IMR-90 (cell line): ENCODE data around the gene CPSF7. TPM values are rescaled to one million over a fixed set of nuclear protein-coding genes. Genes with fewer than 3 reads are reported as not detected.

Source experiments
- ATAC-seq: fragments of 200-7000 bp; cut with Tn5 transposase; 2 replicates; pipeline ENCODE4 v1.9.1; 2020; ENCODE audit warnings: low read depth, mild to moderate bottlenecking, moderate library complexity
- BruUV-seq: library from RNA; stranded (reverse); fragments of 400-500 nt; replicated peaks from 2 replicates; lab custom pipeline; 2021; lab: Mats Ljungman, UMichigan
- CTCF ChIA-PET: fragments of 300-600 bp; formaldehyde crosslinking; extraction: SDS; loops from one replicate; lab custom pipeline; 2021; ENCODE audit warnings: antibody characterized with exemption; lab: Yijun Ruan, JAX
- POLR2A ChIA-PET: fragments of 300-600 bp; sonication (Branson Sonifier 250); formaldehyde crosslinking; loops from one replicate; lab custom pipeline; 2022; ENCODE audit warnings: antibody characterized with exemption; ENCODE audit not compliant: unreplicated experiment; lab: Charles Lee
- DNase-seq: peaks from one replicate; pipeline ENCODE4 v3.0.0; 2013
- H2AFZ ChIP-seq: replicated peaks from 2 replicates; pipeline ENCODE3; 2013; ENCODE audit warnings: low read length, mild to moderate bottlenecking; ENCODE audit not compliant: poor library complexity
- H2AK5ac ChIP-seq: 2 replicates; pipeline ENCODE4 v1.6.1; 2013; ENCODE audit warnings: low read depth, low read length, inconsistent platforms
- H2AK9ac ChIP-seq: replicated peaks from 2 replicates; pipeline ENCODE3; 2013; ENCODE audit warnings: mild to moderate bottlenecking, low read depth, low read length, moderate library complexity; ENCODE audit not compliant: poor library complexity
- H2BK120ac ChIP-seq: 2 replicates; pipeline ENCODE4 v1.6.1; 2013; ENCODE audit warnings: low read depth, low read length, inconsistent platforms
- H2BK15ac ChIP-seq: 3 replicates; pipeline ENCODE4 v1.6.1; 2013; ENCODE audit warnings: low read depth, low read length, inconsistent platforms
- H2BK20ac ChIP-seq: 2 replicates; pipeline ENCODE4 v1.6.1; 2013; ENCODE audit warnings: low read depth, mild to moderate bottlenecking, inconsistent platforms, low read length, moderate library complexity
- H2BK5ac ChIP-seq: 2 replicates; pipeline ENCODE4 v1.6.1; 2013; ENCODE audit warnings: mild to moderate bottlenecking, low read depth, low read length, inconsistent platforms; ENCODE audit not compliant: poor library complexity, severe bottlenecking
- H3K14ac ChIP-seq: replicated peaks from 2 replicates; pipeline ENCODE4 v1.6.1; 2013; ENCODE audit warnings: low read depth, low read length, inconsistent platforms
- H3K18ac ChIP-seq: 2 replicates; pipeline ENCODE4 v1.6.1; 2013; ENCODE audit warnings: low read depth, low read length, control low read depth
- H3K23ac ChIP-seq: 2 replicates; pipeline ENCODE4 v1.6.1; 2013; ENCODE audit warnings: low read depth, low read length, inconsistent platforms
- H3K27ac ChIP-seq: 2 replicates; pipeline ENCODE4 v1.5.1; 2013; ENCODE audit warnings: mild to moderate bottlenecking, control low read depth, low read length; ENCODE audit not compliant: insufficient read depth
- H3K27me3 ChIP-seq: 2 replicates; pipeline ENCODE4 v1.6.1; 2013; ENCODE audit warnings: low read length; ENCODE audit not compliant: control insufficient read depth, insufficient read depth
- H3K36me3 ChIP-seq: 2 replicates; pipeline ENCODE4 v1.6.1; 2013; ENCODE audit warnings: low read length, mixed read lengths; ENCODE audit not compliant: control insufficient read depth, insufficient read depth
- H3K4ac ChIP-seq: 2 replicates; pipeline ENCODE4 v1.6.1; 2013; ENCODE audit warnings: low read depth, low read length, inconsistent platforms
- H3K4me1 ChIP-seq: 2 replicates; pipeline ENCODE4 v1.6.1; 2013; ENCODE audit warnings: low read length, mixed read lengths; ENCODE audit not compliant: control insufficient read depth, insufficient read depth
- H3K4me2 ChIP-seq: 2 replicates; pipeline ENCODE4 v1.6.1; 2013; ENCODE audit warnings: low read depth, mild to moderate bottlenecking, control low read depth, low read length, moderate library complexity
- H3K4me3 ChIP-seq: 2 replicates; pipeline ENCODE4 v1.5.1; 2013; ENCODE audit warnings: low read depth, mild to moderate bottlenecking, control low read depth, low read length, moderate library complexity; ENCODE audit not compliant: insufficient read depth
- H3K56ac ChIP-seq: 2 replicates; pipeline ENCODE4 v1.6.1; 2013; ENCODE audit warnings: low read length, inconsistent platforms; ENCODE audit not compliant: insufficient read depth; ENCODE audit errors: extremely low read depth
- H3K79me1 ChIP-seq, 2 experiments: 2 replicates each; pipeline ENCODE4 v1.6.1; 2013; ENCODE audit warnings: low read length in 2 of 2, inconsistent platforms in 1 of 2, low read depth in 1 of 2
- H3K9ac ChIP-seq: 2 replicates; pipeline ENCODE4 v1.6.1; 2013; ENCODE audit warnings: low read depth, low read length, control low read depth
- H3K9me1 ChIP-seq: 2 replicates; pipeline ENCODE4 v1.6.1; 2013; ENCODE audit warnings: low read length, inconsistent platforms; ENCODE audit not compliant: insufficient read depth
- H3K9me3 ChIP-seq: 2 replicates; pipeline ENCODE4 v1.6.1; 2013; ENCODE audit warnings: low read length; ENCODE audit not compliant: control insufficient read depth, insufficient read depth
- H4K20me1 ChIP-seq: 2 replicates; pipeline ENCODE4 v1.6.1; 2013; ENCODE audit warnings: low read length, inconsistent platforms; ENCODE audit not compliant: insufficient read depth
- H4K5ac ChIP-seq: 2 replicates; pipeline ENCODE4 v1.6.1; 2013; ENCODE audit warnings: mild to moderate bottlenecking, low read depth, low read length, control low read depth
- H4K8ac ChIP-seq, 2 experiments: 2 replicates each; pipeline ENCODE4 v1.6.1; 2013; ENCODE audit warnings: low read depth in 2 of 2, low read length in 2 of 2, control low read depth in 1 of 2, inconsistent platforms in 1 of 2
- H4K91ac ChIP-seq: 2 replicates; pipeline ENCODE4 v1.6.1; 2013; ENCODE audit warnings: low read depth, low read length, inconsistent platforms; ENCODE audit not compliant: insufficient read depth
- BHLHE40 ChIP-seq: fragments of 150-350 bp; IDR thresholded peaks from 2 replicates; pipeline ENCODE4 v1.6.1; 2016; ENCODE audit warnings: mild to moderate bottlenecking, low read depth, low read length
- CEBPB ChIP-seq: IDR thresholded peaks from 2 replicates; pipeline ENCODE4 v1.6.1; 2012; ENCODE audit warnings: low read depth, low read length, improper control_type of control experiment
- CHD1 ChIP-seq: IDR thresholded peaks from 2 replicates; pipeline ENCODE4 v1.6.1; 2012; ENCODE audit warnings: low read depth, low read length, improper control_type of control experiment
- CTCF ChIP-seq: conservative IDR thresholded peaks from 2 replicates; pipeline ENCODE4 v1.5.1; 2012; ENCODE audit warnings: mild to moderate bottlenecking, low read depth, low read length, improper control_type of control experiment
- ELK1 ChIP-seq: fragments of 150-350 bp; IDR thresholded peaks from 2 replicates; pipeline ENCODE4 v1.6.1; 2016; ENCODE audit warnings: low read depth, mild to moderate bottlenecking, low read length, moderate library complexity, borderline replicate concordance
- FOS ChIP-seq: fragments of 150-350 bp; IDR thresholded peaks from 2 replicates; pipeline ENCODE4 v1.6.1; 2016; ENCODE audit warnings: low read depth, low read length
- MAFK ChIP-seq: IDR thresholded peaks from 2 replicates; pipeline ENCODE4 v1.6.1; 2012; ENCODE audit warnings: low read depth, low read length, improper control_type of control experiment
- MAZ ChIP-seq: IDR thresholded peaks from 2 replicates; pipeline ENCODE4 v1.6.1; 2012; ENCODE audit warnings: low read depth, mild to moderate bottlenecking, low read length, improper control_type of control experiment, moderate library complexity, borderline replicate concordance
- MXI1 ChIP-seq: IDR thresholded peaks from 2 replicates; pipeline ENCODE4 v1.6.1; 2012; ENCODE audit warnings: low read depth, mild to moderate bottlenecking, low read length, moderate library complexity, borderline replicate concordance
- POLR2A ChIP-seq: IDR thresholded peaks from 2 replicates; pipeline ENCODE4 v1.6.1; 2012; ENCODE audit warnings: mild to moderate bottlenecking, low read depth, low read length
- SMC3 ChIP-seq: fragments of 150-350 bp; IDR thresholded peaks from 2 replicates; pipeline ENCODE4 v1.6.1; 2016; ENCODE audit warnings: low read depth, mild to moderate bottlenecking, antibody characterized with exemption, low read length, moderate library complexity
- WGBS, 2 experiments: methylation state at CpG; one replicate each; pipeline versions ENCODE4 v1.1.5 to v1.1.7; 2013; ENCODE audit warnings: missing lambda C conversion rate in 2 of 2; ENCODE audit not compliant: insufficient read length in 1 of 2; ENCODE audit errors: extremely low coverage in 2 of 2; 5-methylcytosine and 5-hydroxymethylcytosine counted together
- dilution Hi-C: fragments of 300-500 bp; cut with HindIII; formaldehyde crosslinking; loops from one replicate; pipeline ENCODE4 v1.14.3; 2018; ENCODE audit warnings: low sequenced_read_pairs; ENCODE audit not compliant: unreplicated experiment
- in situ Hi-C: fragments of 300-500 bp; cut with MboI; formaldehyde crosslinking; loops from 3 replicates; pipeline ENCODE4 v1.14.3; 2019; ENCODE audit warnings: low sequenced_read_pairs, inconsistent platforms, mixed read lengths
- intact Hi-C: fragments of 100-400 bp; cut with micrococcal nuclease; formaldehyde crosslinking; loops from 2 replicates; pipeline ENCODE4 v1.10.0; 2022
- polyA plus RNA-seq, 3 experiments: library from polyadenylated mRNA; depleted of rRNA; stranded (reverse); fragments of >200 nt; gene quantifications; 2 replicates each; pipeline ENCODE4 v1.2.3, GENCODE V29; 2012; ENCODE audit warnings: low replicate concordance in 1 of 3
- total RNA-seq: library from RNA; depleted of rRNA; stranded (reverse); fragments of >200 nt; gene quantifications from 2 replicates; pipeline ENCODE4 v1.2.3, GENCODE V29; 2012
- TF ChIP-seq, protein P1 (sequence below): fragments of 150-350 bp; IDR thresholded peaks from 2 replicates; pipeline ENCODE4 v1.6.1; 2017; ENCODE audit warnings: mild to moderate bottlenecking, antibody characterized with exemption, low read length, low read depth

The CPSF7 gene
- total and polyA plus RNA-seq, 2 of the 4 experiments (the other 2 are of a cell fraction), result 9.5 to 55.2 TPM

- CTCF ChIA-PET, result interaction anchor here (2.9 kb wide), 1 partner anchor 23 kb away, joined by 17 read pairs; no protein-coding TSS in a partner anchor
- H2BK5ac ChIP-seq, result no peak overlapping the region
- no peaks in the 10 kb centered on the region for H3K9me3 ChIP-seq
- dilution Hi-C loops (no loop called here), in situ Hi-C loops (no loop called here), intact Hi-C loops (no loop called here)
- H3K27me3 ChIP-seq, result no peaks in the 10 kb centered on the region
- no peak overlapping the region for H2BK20ac ChIP-seq
- WGBS, 2 experiments, result 88% methylated on average over 3 of the region's 6 CpGs; no CpG with 5 or more reads in 1 of the 2 experiments
- H3K79me1 ChIP-seq, result peaks cover 39 to 54% of the 10 kb centered on the region in 2 experiments
- H3K27ac ChIP-seq, result no peak overlapping the region
- H2AK5ac ChIP-seq, result no peak overlapping the region
- H3K4me1 ChIP-seq, result peaks cover 2% of the 10 kb centered on the region; the same call in 1 of the 2 replicates
- H4K5ac ChIP-seq, result no peak overlapping the region
- peaks cover 11% of the 10 kb centered on the region for H3K36me3 ChIP-seq
- DNase-seq (no peak), ATAC-seq (no peak)
- no peak overlapping the region for H3K4me2 ChIP-seq
- H3K56ac ChIP-seq, result no peak overlapping the region
- no peak overlapping the region for H2BK15ac ChIP-seq
- H4K20me1 ChIP-seq, result no peaks in the 10 kb centered on the region
- H3K18ac ChIP-seq, result no peak overlapping the region
- H3K4ac ChIP-seq, result no peak overlapping the region
- BruUV-seq, result no TSS peak
- H3K9me1 ChIP-seq, result peaks cover 5% of the 10 kb centered on the region
- H3K4me3 ChIP-seq, result no peak overlapping the region
- no peak overlapping the region for H4K8ac ChIP-seq
- TF ChIP-seq, protein P1, sequence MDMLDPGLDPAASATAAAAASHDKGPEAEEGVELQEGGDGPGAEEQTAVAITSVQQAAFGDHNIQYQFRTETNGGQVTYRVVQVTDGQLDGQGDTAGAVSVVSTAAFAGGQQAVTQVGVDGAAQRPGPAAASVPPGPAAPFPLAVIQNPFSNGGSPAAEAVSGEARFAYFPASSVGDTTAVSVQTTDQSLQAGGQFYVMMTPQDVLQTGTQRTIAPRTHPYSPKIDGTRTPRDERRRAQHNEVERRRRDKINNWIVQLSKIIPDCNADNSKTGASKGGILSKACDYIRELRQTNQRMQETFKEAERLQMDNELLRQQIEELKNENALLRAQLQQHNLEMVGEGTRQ, result no peak
- no peak for TF ChIP-seq POLR2A
- TF ChIP-seq MAZ, result no peak
- TF ChIP-seq SMC3, result no peak
- TF ChIP-seq ELK1, result no peak
- no peak for TF ChIP-seq CEBPB
- no peak for TF ChIP-seq CHD1
- TF ChIP-seq CTCF, result no peak
- no peak for TF ChIP-seq FOS
- TF ChIP-seq MAFK, result no peak
- TF ChIP-seq BHLHE40, result no peak
- no peak for TF ChIP-seq MXI1
- POLR2A ChIA-PET, result interaction anchor here (0.6 kb wide), 1 partner anchor 14 kb away, joined by 4 read pairs; no protein-coding TSS in a partner anchor
- H4K91ac ChIP-seq, result no peak overlapping the region
- no peak overlapping the region for H2AFZ ChIP-seq
- no peak overlapping the region for H3K14ac ChIP-seq
- H3K9ac ChIP-seq, result no peak overlapping the region
- no peak overlapping the region for H3K23ac ChIP-seq
- H2BK120ac ChIP-seq, result no peak overlapping the region
- no peak overlapping the region for H2AK9ac ChIP-seq
These were observed 70.3 kb downstream of the CPSF7 start for GRCh38 chr11:61359516-61359915.
